ENCODE measurements around the gene KLF5.

- TF ChIP-seq POLR2A (IDR thresholded peaks at IDR 0.05; ENCODE audit: low read depth, low read length), result no peak
- TF ChIP-seq POLR2AphosphoS5 (IDR thresholded peaks at IDR 0.05; ENCODE audit: low read depth, low read length), result no peak
Observed at GRCh38 chr13:73092829-73093228, 34.0 kb downstream of the KLF5 start.

Measured in GM12892 (cell line).